ENCODE results near the gene TCHP.

The TCHP gene

GRCh38 chr12:109857715-109858114 lies 42.4 kb upstream of the TCHP start:
- Histone ChIP-seq H3K9me2 (replicated peaks; ENCODE audit: low read depth, low read length) (no peaks in the 10 kb centered on the region), H4K20me1 (ENCODE audit: insufficient read depth, low read length, poor library complexity, severe bottlenecking) (no peaks in the 10 kb centered on the region), H3K4me2 (ENCODE audit: low read depth, low read length, poor library complexity, severe bottlenecking) (no peak overlapping the region), H3K79me2 (ENCODE audit: insufficient read depth, low read length) (no peaks in the 10 kb centered on the region), H3K9ac (ENCODE audit: low read depth, low read length, poor library complexity, severe bottlenecking) (no peak overlapping the region), H3K27me3 (ENCODE audit: insufficient read depth, low read length, poor library complexity, severe bottlenecking) (no peaks in the 10 kb centered on the region), H3K9me3 (ENCODE audit: insufficient read depth, low read depth, low read length) (no peaks in the 10 kb centered on the region), H3F3A (ENCODE audit: low read depth) (no peaks in the 10 kb centered on the region), H3K4me1 (ENCODE audit: insufficient read depth, low read length, poor library complexity, severe bottlenecking) (no peaks in the 10 kb centered on the region), H3K4me3 (ENCODE audit: low read length, poor library complexity, severe bottlenecking) (no peak overlapping the region), H3K36me3 (ENCODE audit: insufficient read depth, low read length) (peaks cover 32% of the 10 kb centered on the region; the same call in 1 of the 2 replicates), H2AFZ (ENCODE audit: low read length) (no peak overlapping the region)
- TF ChIP-seq EZH2phosphoT487 (IDR thresholded peaks at IDR 0.05; ENCODE audit: borderline replicate concordance) (no peak), CTCF (conservative IDR thresholded peaks at IDR 0.05; ENCODE audit: low read length) (no peak)

GRCh38 chr12:109858764-109859163 lies 41.3 kb upstream of the TCHP start:
- no peaks in the 10 kb centered on the region for H3K4me1 ChIP-seq (ENCODE audit: insufficient read depth, low read length, poor library complexity, severe bottlenecking)
- H2AFZ ChIP-seq (ENCODE audit: low read length) = no peak overlapping the region
- H3F3A ChIP-seq (ENCODE audit: low read depth) = no peaks in the 10 kb centered on the region
- no peaks in the 10 kb centered on the region for H3K27me3 ChIP-seq (ENCODE audit: insufficient read depth, low read length, poor library complexity, severe bottlenecking)
- H4K20me1 ChIP-seq (ENCODE audit: insufficient read depth, low read length, poor library complexity, severe bottlenecking) = no peaks in the 10 kb centered on the region
- H3K4me2 ChIP-seq (ENCODE audit: low read depth, low read length, poor library complexity, severe bottlenecking) = no peak overlapping the region
- TF ChIP-seq CTCF (conservative IDR thresholded peaks at IDR 0.05; ENCODE audit: low read length) = no peak
- TF ChIP-seq EZH2phosphoT487 (IDR thresholded peaks at IDR 0.05; ENCODE audit: borderline replicate concordance) = no peak
- H3K79me2 ChIP-seq (ENCODE audit: insufficient read depth, low read length) = no peaks in the 10 kb centered on the region
- no peak overlapping the region for H3K9ac ChIP-seq (ENCODE audit: low read depth, low read length, poor library complexity, severe bottlenecking)
- peaks cover 32% of the 10 kb centered on the region; the same call in 1 of the 2 replicates for H3K36me3 ChIP-seq (ENCODE audit: insufficient read depth, low read length)
- H3K9me3 ChIP-seq (ENCODE audit: insufficient read depth, low read depth, low read length) = no peaks in the 10 kb centered on the region
- no peaks in the 10 kb centered on the region for H3K9me2 ChIP-seq (replicated peaks; ENCODE audit: low read depth, low read length)
- H3K4me3 ChIP-seq (ENCODE audit: low read length, poor library complexity, severe bottlenecking) = no peak overlapping the region

GRCh38 chr12:109860977-109861376 lies 39.1 kb upstream of the TCHP start:
- H3K79me2 ChIP-seq (ENCODE audit: insufficient read depth, low read length) = no peaks in the 10 kb centered on the region
- no peak overlapping the region for H2AFZ ChIP-seq (ENCODE audit: low read length)
- H3K9ac ChIP-seq (ENCODE audit: low read depth, low read length, poor library complexity, severe bottlenecking) = no peak overlapping the region
- H3K4me1 ChIP-seq (ENCODE audit: insufficient read depth, low read length, poor library complexity, severe bottlenecking) = no peaks in the 10 kb centered on the region
- no peaks in the 10 kb centered on the region for H3F3A ChIP-seq (ENCODE audit: low read depth)
- no peak overlapping the region for H3K4me3 ChIP-seq (ENCODE audit: low read length, poor library complexity, severe bottlenecking)
- H3K9me2 ChIP-seq (replicated peaks; ENCODE audit: low read depth, low read length) = no peaks in the 10 kb centered on the region
- H3K9me3 ChIP-seq (ENCODE audit: insufficient read depth, low read depth, low read length) = no peaks in the 10 kb centered on the region
- no peaks in the 10 kb centered on the region for H4K20me1 ChIP-seq (ENCODE audit: insufficient read depth, low read length, poor library complexity, severe bottlenecking)
- peaks cover 15% of the 10 kb centered on the region; the same call in 1 of the 2 replicates for H3K36me3 ChIP-seq (ENCODE audit: insufficient read depth, low read length)
- TF ChIP-seq EZH2phosphoT487 (IDR thresholded peaks at IDR 0.05; ENCODE audit: borderline replicate concordance) (no peak), CTCF (conservative IDR thresholded peaks at IDR 0.05; ENCODE audit: low read length) (no peak)
- H3K27me3 ChIP-seq (ENCODE audit: insufficient read depth, low read length, poor library complexity, severe bottlenecking) = no peaks in the 10 kb centered on the region
- no peak overlapping the region for H3K4me2 ChIP-seq (ENCODE audit: low read depth, low read length, poor library complexity, severe bottlenecking)
